ENCODE measurements around the gene SPATA9. TPM values are rescaled to one million over a fixed set of nuclear protein-coding genes. Genes with fewer than 3 reads are reported as not detected.

The SPATA9 gene
- total RNA-seq, 1 donor from 2014 or later: 1.0 TPM

- Histone ChIP-seq H3K4me3 (ENCODE audit: low read length in 3 of 3) (no peak overlapping the region), H3K9me3 (ENCODE audit: control insufficient read depth in 3 of 3, low read length in 3 of 3) (no peaks in the 10 kb centered on the region), H3K9ac (ENCODE audit: low read depth in 1 of 3, low read length in 3 of 3) (no peak overlapping the region), H3K4me1 (ENCODE audit: control insufficient read depth in 3 of 3, insufficient read depth in 3 of 3, low read length in 3 of 3) (peaks cover 9 to 14% (median 12%) of the 10 kb centered on the region in 3 donors), H3K27ac (ENCODE audit: low read depth, low read length) (no peak overlapping the region), H3K27me3 (ENCODE audit: control insufficient read depth in 3 of 3, insufficient read depth in 3 of 3, low read length in 3 of 3) (peaks cover 0 to 7% (median 2%) of the 10 kb centered on the region in 3 donors), H3K36me3 (ENCODE audit: control insufficient read depth in 3 of 3, insufficient read depth in 3 of 3, low read length in 3 of 3) (no peaks in the 10 kb centered on the region)
These were observed 60.8 kb downstream of the SPATA9 start for GRCh38 chr5:95621839-95622629.

- Histone ChIP-seq H3K9ac (ENCODE audit: low read depth in 1 of 3, low read length in 3 of 3) (peak overlapping the region in 2 of 3 donors; percentile 7 to 70), H3K36me3 (ENCODE audit: control insufficient read depth in 3 of 3, insufficient read depth in 3 of 3, low read length in 3 of 3) (no peaks in the 10 kb centered on the region), H3K4me3 (ENCODE audit: low read length in 3 of 3) (peak overlapping the region; percentile 59 to 74 (median 72)), H3K4me1 (ENCODE audit: control insufficient read depth in 3 of 3, insufficient read depth in 3 of 3, low read length in 3 of 3) (peaks cover 9 to 14% (median 12%) of the 10 kb centered on the region in 3 donors), H3K27ac (ENCODE audit: low read depth, low read length) (no peak overlapping the region), H3K9me3 (ENCODE audit: control insufficient read depth in 3 of 3, low read length in 3 of 3) (no peaks in the 10 kb centered on the region), H3K27me3 (ENCODE audit: control insufficient read depth in 3 of 3, insufficient read depth in 3 of 3, low read length in 3 of 3) (peaks cover 0 to 7% (median 2%) of the 10 kb centered on the region in 3 donors)
These were observed 61.6 kb downstream of the SPATA9 start for GRCh38 chr5:95620870-95621838.

GRCh38 chr5:95620030-95620869 lies 62.5 kb downstream of the SPATA9 start, which contains the start of gene GPR150:
TSS of gene GPR150 (plus strand) at chr5:95620087. CDS start at chr5:95620276, 189 bp downstream.
- Histone ChIP-seq H3K9me3 (ENCODE audit: control insufficient read depth in 3 of 3, low read length in 3 of 3) (no peaks in the 10 kb centered on the region), H3K27ac (ENCODE audit: low read depth, low read length) (no peak within 1 kb of the TSS), H3K4me3 (ENCODE audit: low read length in 3 of 3) (peak within 1 kb of the TSS; percentile 72 to 75 (median 74)), H3K9ac (ENCODE audit: low read depth in 1 of 3, low read length in 3 of 3) (peak within 1 kb of the TSS in 2 of 3 donors; percentile 48 to 70), H3K4me1 (ENCODE audit: control insufficient read depth in 3 of 3, insufficient read depth in 3 of 3, low read length in 3 of 3) (peaks cover 9 to 14% (median 12%) of the 10 kb centered on the region in 3 donors), H3K36me3 (ENCODE audit: control insufficient read depth in 3 of 3, insufficient read depth in 3 of 3, low read length in 3 of 3) (no peaks in the 10 kb centered on the region), H3K27me3 (ENCODE audit: control insufficient read depth in 3 of 3, insufficient read depth in 3 of 3, low read length in 3 of 3) (peaks cover 0 to 7% (median 2%) of the 10 kb centered on the region in 3 donors)

GRCh38 chr5:95619514-95620029 lies 63.2 kb downstream of the SPATA9 start:
- H3K27me3 ChIP-seq (ENCODE audit: control insufficient read depth in 3 of 3, insufficient read depth in 3 of 3, low read length in 3 of 3): peaks cover 0 to 7% (median 2%) of the 10 kb centered on the region in 3 donors
- peaks cover 9 to 14% (median 12%) of the 10 kb centered on the region in 3 donors for H3K4me1 ChIP-seq (ENCODE audit: control insufficient read depth in 3 of 3, insufficient read depth in 3 of 3, low read length in 3 of 3)
- no peaks in the 10 kb centered on the region for H3K36me3 ChIP-seq (ENCODE audit: control insufficient read depth in 3 of 3, insufficient read depth in 3 of 3, low read length in 3 of 3)
- no peaks in the 10 kb centered on the region for H3K9me3 ChIP-seq (ENCODE audit: control insufficient read depth in 3 of 3, low read length in 3 of 3)
- H3K4me3 ChIP-seq (ENCODE audit: low read length in 3 of 3): peak overlapping the region; percentile 72 to 75 (median 74)
- H3K9ac ChIP-seq (ENCODE audit: low read depth in 1 of 3, low read length in 3 of 3): peak overlapping the region in 2 of 3 donors; percentile 48 to 70
- no peak overlapping the region for H3K27ac ChIP-seq (ENCODE audit: low read depth, low read length)

GRCh38 chr5:95619096-95619495 lies 63.7 kb downstream of the SPATA9 start:
- Histone ChIP-seq H3K4me1 (ENCODE audit: control insufficient read depth in 3 of 3, insufficient read depth in 3 of 3, low read length in 3 of 3) (peaks cover 9 to 14% (median 12%) of the 10 kb centered on the region in 3 donors), H3K9ac (ENCODE audit: low read depth in 1 of 3, low read length in 3 of 3) (no peak overlapping the region), H3K27ac (ENCODE audit: low read depth, low read length) (no peak overlapping the region), H3K27me3 (ENCODE audit: control insufficient read depth in 3 of 3, insufficient read depth in 3 of 3, low read length in 3 of 3) (peaks cover 0 to 7% (median 2%) of the 10 kb centered on the region in 3 donors), H3K36me3 (ENCODE audit: control insufficient read depth in 3 of 3, insufficient read depth in 3 of 3, low read length in 3 of 3) (no peaks in the 10 kb centered on the region), H3K9me3 (ENCODE audit: control insufficient read depth in 3 of 3, low read length in 3 of 3) (no peaks in the 10 kb centered on the region), H3K4me3 (ENCODE audit: low read length in 3 of 3) (peak overlapping the region in 1 of 3 donors; percentile 72)

GRCh38 chr5:95617057-95617456 lies 65.7 kb downstream of the SPATA9 start:
- H3K4me3 ChIP-seq (ENCODE audit: low read length in 3 of 3): no peak overlapping the region
- H3K9me3 ChIP-seq (ENCODE audit: control insufficient read depth in 3 of 3, low read length in 3 of 3): no peaks in the 10 kb centered on the region
- peaks cover 0 to 7% (median 2%) of the 10 kb centered on the region in 3 donors for H3K27me3 ChIP-seq (ENCODE audit: control insufficient read depth in 3 of 3, insufficient read depth in 3 of 3, low read length in 3 of 3)
- no peak overlapping the region for H3K27ac ChIP-seq (ENCODE audit: low read depth, low read length)
- no peak overlapping the region for H3K9ac ChIP-seq (ENCODE audit: low read depth in 1 of 3, low read length in 3 of 3)
- H3K4me1 ChIP-seq (ENCODE audit: control insufficient read depth in 3 of 3, insufficient read depth in 3 of 3, low read length in 3 of 3): peaks cover 9 to 14% (median 12%) of the 10 kb centered on the region in 3 donors
- H3K36me3 ChIP-seq (ENCODE audit: control insufficient read depth in 3 of 3, insufficient read depth in 3 of 3, low read length in 3 of 3): no peaks in the 10 kb centered on the region

- no peak overlapping the region for H3K9ac ChIP-seq (ENCODE audit: low read depth in 1 of 3, low read length in 3 of 3)
- no peaks in the 10 kb centered on the region for H3K9me3 ChIP-seq (ENCODE audit: control insufficient read depth in 3 of 3, low read length in 3 of 3)
- H3K27ac ChIP-seq (ENCODE audit: low read depth, low read length): no peak overlapping the region
- H3K4me3 ChIP-seq (ENCODE audit: low read length in 3 of 3): no peak overlapping the region
- no peaks in the 10 kb centered on the region for H3K36me3 ChIP-seq (ENCODE audit: control insufficient read depth in 3 of 3, insufficient read depth in 3 of 3, low read length in 3 of 3)
- H3K4me1 ChIP-seq (ENCODE audit: control insufficient read depth in 3 of 3, insufficient read depth in 3 of 3, low read length in 3 of 3): peaks cover 4 to 8% (median 6%) of the 10 kb centered on the region in 3 donors
- H3K27me3 ChIP-seq (ENCODE audit: control insufficient read depth in 3 of 3, insufficient read depth in 3 of 3, low read length in 3 of 3): peaks cover 0 to 7% (median 2%) of the 10 kb centered on the region in 3 donors
These were observed 67.7 kb downstream of the SPATA9 start for GRCh38 chr5:95615164-95615467.

- Histone ChIP-seq H3K9me3 (ENCODE audit: control insufficient read depth in 3 of 3, low read length in 3 of 3) (no peaks in the 10 kb centered on the region), H3K27me3 (ENCODE audit: control insufficient read depth in 3 of 3, insufficient read depth in 3 of 3, low read length in 3 of 3) (no peaks in the 10 kb centered on the region), H3K9ac (ENCODE audit: low read depth in 1 of 3, low read length in 3 of 3) (no peak overlapping the region), H3K36me3 (ENCODE audit: control insufficient read depth in 3 of 3, insufficient read depth in 3 of 3, low read length in 3 of 3) (no peaks in the 10 kb centered on the region), H3K27ac (ENCODE audit: low read depth, low read length) (no peak overlapping the region), H3K4me3 (ENCODE audit: low read length in 3 of 3) (no peak overlapping the region), H3K4me1 (ENCODE audit: control insufficient read depth in 3 of 3, insufficient read depth in 3 of 3, low read length in 3 of 3) (no peaks in the 10 kb centered on the region)
These were observed 69.3 kb downstream of the SPATA9 start for GRCh38 chr5:95613514-95613913.

GRCh38 chr5:95611396-95611795 lies 71.4 kb downstream of the SPATA9 start:
- H3K4me1 ChIP-seq (ENCODE audit: control insufficient read depth in 3 of 3, insufficient read depth in 3 of 3, low read length in 3 of 3): no peaks in the 10 kb centered on the region
- no peaks in the 10 kb centered on the region for H3K36me3 ChIP-seq (ENCODE audit: control insufficient read depth in 3 of 3, insufficient read depth in 3 of 3, low read length in 3 of 3)
- H3K27ac ChIP-seq (ENCODE audit: low read depth, low read length): no peak overlapping the region
- no peak overlapping the region for H3K4me3 ChIP-seq (ENCODE audit: low read length in 3 of 3)
- H3K27me3 ChIP-seq (ENCODE audit: control insufficient read depth in 3 of 3, insufficient read depth in 3 of 3, low read length in 3 of 3): no peaks in the 10 kb centered on the region
- H3K9ac ChIP-seq (ENCODE audit: low read depth in 1 of 3, low read length in 3 of 3): no peak overlapping the region
- H3K9me3 ChIP-seq (ENCODE audit: control insufficient read depth in 3 of 3, low read length in 3 of 3): no peaks in the 10 kb centered on the region
